Right atrium auricular region (tissue), 2 donors: ENCODE results near the gene JAZF1. TPM values are rescaled to one million over a fixed set of nuclear protein-coding genes. Genes with fewer than 3 reads are reported as not detected.
"Not testable (repeated sequence)": the region's sequence is repeated elsewhere in the genome, so short reads cannot be mapped to it uniquely, and the experiment has no call there.

Source experiments
- DNase-seq: peaks from one replicate; pipeline ENCODE4 v3.0.0-alpha.2; 2019; ENCODE audit warnings: low spot score
- H3K27ac ChIP-seq, 2 donors: fragments of 200-600 bp; sonication (generic); 1 replicate in 1 of 2; 2 replicates in 1 of 2; pipeline ENCODE4 v1.5.1; 2016 to 2019
- H3K27me3 ChIP-seq, 2 donors: fragments of 200-600 bp; sonication (generic); one replicate each; pipeline versions ENCODE4 v1.5.1 to v1.6.0; 2017 to 2019
- H3K36me3 ChIP-seq: fragments of 200-600 bp; sonication (generic); one replicate; pipeline ENCODE4 v1.5.1; 2016
- H3K4me1 ChIP-seq, 2 donors: fragments of 200-600 bp; sonication (generic); one replicate each; pipeline versions ENCODE4 v1.5.1 to v1.6.0; 2017 to 2019
- H3K4me3 ChIP-seq, 2 donors: fragments of 200-600 bp; sonication (generic); 1 replicate in 1 of 2; 2 replicates in 1 of 2; pipeline ENCODE4 v1.5.1; 2017 to 2019; ENCODE audit warnings: mild to moderate bottlenecking in 1 of 2, moderate library complexity in 1 of 2
- H3K9me3 ChIP-seq, 2 donors: fragments of 200-600 bp; sonication (generic); one replicate each; pipeline ENCODE4 v1.5.1; 2019
- CTCF ChIP-seq, 2 donors: fragments of 200-600 bp; sonication (generic); IDR thresholded peaks; one replicate each; pipeline ENCODE4 v1.5.1; 2019; ENCODE audit warnings: antibody characterized with exemption in 2 of 2
- total RNA-seq, 2 donors: library from RNA; depleted of rRNA; stranded (reverse); fragments of >200 nt; gene quantifications; one replicate each; pipeline ENCODE4 v1.1.0, GENCODE V29; 2016

Gene JAZF1
- total RNA-seq, 2 donors from 2014 or later: 13.2 to 18.5 TPM

DNA sequence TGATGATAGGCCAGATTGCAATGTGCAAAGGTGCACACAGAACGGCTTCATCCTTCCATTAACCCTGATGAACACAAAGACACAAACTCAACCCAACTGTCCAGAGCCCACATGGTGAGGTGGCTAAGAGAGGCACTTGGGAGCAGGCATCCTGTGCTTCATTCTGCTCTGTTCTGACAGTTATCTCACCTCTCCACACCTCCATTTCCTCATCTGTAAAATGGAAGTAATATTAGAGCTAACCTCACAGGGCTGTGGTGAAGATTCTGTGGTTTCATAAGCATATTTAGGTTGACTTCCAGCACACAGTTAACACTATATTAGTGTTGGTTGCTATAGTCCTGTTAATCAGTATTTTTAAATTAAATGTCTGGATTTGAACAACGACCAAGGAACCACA, 314.3 kb downstream of the JAZF1 start:
- no peak overlapping the region for H3K4me3 ChIP-seq
- H3K9me3 ChIP-seq: no peaks in the 10 kb centered on the region
- H3K27me3 ChIP-seq: no peaks in the 10 kb centered on the region
- TF ChIP-seq CTCF (IDR thresholded peaks at IDR 0.05): no peak
- no peaks in the 10 kb centered on the region for H3K36me3 ChIP-seq
- H3K27ac ChIP-seq: no peak overlapping the region
- no peak for DNase-seq
- no peaks in the 10 kb centered on the region for H3K4me1 ChIP-seq

GRCh38 chr7:27863880-27864279, 316.7 kb downstream of the JAZF1 start:
- no peak overlapping the region for H3K27ac ChIP-seq
- H3K9me3 ChIP-seq: no peaks in the 10 kb centered on the region
- H3K4me3 ChIP-seq: no peak overlapping the region
- H3K27me3 ChIP-seq: no peaks in the 10 kb centered on the region
- TF ChIP-seq CTCF (IDR thresholded peaks at IDR 0.05): no peak
- H3K36me3 ChIP-seq: no peaks in the 10 kb centered on the region
- no peaks in the 10 kb centered on the region for H3K4me1 ChIP-seq
- DNase-seq: no peak

GRCh38 chr7:27861747-27862146, 318.8 kb downstream of the JAZF1 start:
- Histone ChIP-seq H3K36me3 (no peaks in the 10 kb centered on the region), H3K4me1 (no peaks in the 10 kb centered on the region), H3K27me3 (no peaks in the 10 kb centered on the region), H3K4me3 (no peak overlapping the region), H3K9me3 (no peaks in the 10 kb centered on the region), H3K27ac (no peak overlapping the region)
- DNase-seq: no peak
- TF ChIP-seq CTCF (IDR thresholded peaks at IDR 0.05): no peak

GRCh38 chr7:27860800-27861199, 319.8 kb downstream of the JAZF1 start:
- no peaks in the 10 kb centered on the region for H3K27me3 ChIP-seq
- TF ChIP-seq CTCF (IDR thresholded peaks at IDR 0.05): no peak
- no peaks in the 10 kb centered on the region for H3K4me1 ChIP-seq
- H3K4me3 ChIP-seq: no peak overlapping the region
- no peaks in the 10 kb centered on the region for H3K36me3 ChIP-seq
- no peak overlapping the region for H3K27ac ChIP-seq
- no peak for DNase-seq
- no peaks in the 10 kb centered on the region for H3K9me3 ChIP-seq

DNA sequence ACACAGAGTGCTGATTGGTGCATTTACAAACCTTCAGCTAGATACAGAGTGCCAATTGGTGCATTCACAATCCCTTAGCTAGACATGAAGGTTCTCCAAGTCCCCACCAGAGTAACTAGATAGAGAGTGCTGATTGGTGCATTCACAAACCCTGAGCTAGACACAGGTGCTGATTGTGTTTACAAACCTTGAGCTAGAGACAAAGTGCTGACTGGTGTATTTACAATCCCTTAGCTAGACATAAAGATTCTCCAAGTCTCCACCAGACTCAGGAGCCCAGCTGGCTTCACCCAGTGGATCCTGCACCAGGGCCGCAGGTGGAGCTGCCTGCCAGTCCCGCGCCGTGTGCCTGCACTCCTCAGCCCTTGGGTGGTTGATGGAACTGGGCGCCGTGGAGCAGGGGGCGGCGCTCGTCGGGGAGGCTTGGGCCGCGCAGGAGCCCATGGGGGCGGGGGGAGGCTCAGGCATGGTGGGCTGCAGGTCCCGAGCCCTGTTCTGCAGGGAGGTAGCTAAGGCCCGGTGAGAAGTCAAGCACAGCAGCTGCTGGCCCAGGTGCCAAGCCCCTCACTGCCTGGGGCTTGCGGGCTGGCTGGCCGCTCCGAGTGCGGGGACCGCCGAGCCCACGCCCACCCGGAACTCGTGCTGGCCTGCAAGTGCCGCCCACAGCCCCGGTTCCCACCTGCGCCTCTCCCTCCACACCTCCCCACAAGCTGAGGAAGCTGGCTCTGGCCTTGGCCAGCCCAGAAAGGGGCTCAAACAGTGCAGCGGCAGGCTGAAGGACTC, 323.7 kb downstream of the JAZF1 start:
- H3K4me1 ChIP-seq, DNase-seq, H3K27ac ChIP-seq, H3K4me3 ChIP-seq, H3K9me3 ChIP-seq, H3K36me3 ChIP-seq, H3K27me3 ChIP-seq: not testable (repeated sequence)

DNA sequence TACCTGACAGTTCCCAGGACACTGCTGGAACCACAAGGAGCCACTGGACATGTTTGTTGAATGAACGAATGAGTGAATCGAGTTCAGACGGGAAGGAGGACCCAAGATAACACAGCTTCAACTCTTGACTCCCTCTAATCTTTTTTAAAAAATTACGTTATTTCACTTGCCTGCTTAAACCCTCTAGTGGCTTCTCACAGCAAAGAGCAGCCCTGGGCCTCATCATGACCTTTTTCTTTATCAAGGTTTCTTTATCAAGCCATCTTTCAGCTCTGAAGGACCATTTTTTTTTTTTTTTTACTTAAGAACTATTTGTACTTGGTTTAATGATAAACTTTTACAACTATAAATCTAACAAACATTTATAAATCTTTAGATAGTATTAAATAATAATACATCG, 330.1 kb downstream of the JAZF1 start:
- Histone ChIP-seq H3K27ac (no peak overlapping the region), H3K4me1 (no peaks in the 10 kb centered on the region), H3K9me3 (no peaks in the 10 kb centered on the region), H3K4me3 (no peak overlapping the region), H3K36me3 (no peaks in the 10 kb centered on the region), H3K27me3 (no peaks in the 10 kb centered on the region)
- TF ChIP-seq CTCF (IDR thresholded peaks at IDR 0.05): no peak
- DNase-seq: no peak
